H9 (cell line): ENCODE measurements around the gene WDR5B. TPM values are rescaled to one million over a fixed set of nuclear protein-coding genes. Genes with fewer than 3 reads are reported as not detected.

Experiments
- DNase-seq: peaks from one replicate; pipeline ENCODE4 v3.0.0-alpha.2; 2017
- H2AFZ ChIP-seq: one replicate; pipeline ENCODE4 v1.6.1; 2013; ENCODE audit warnings: mild to moderate bottlenecking, low read length, control low read depth, moderate library complexity
- H2AK5ac ChIP-seq: 2 replicates; pipeline ENCODE4 v1.6.1; 2013; ENCODE audit warnings: low read length, control low read depth, mixed read lengths; ENCODE audit not compliant: insufficient read length
- H2BK120ac ChIP-seq: one replicate; pipeline ENCODE4 v1.6.1; 2013; ENCODE audit warnings: low read depth, mild to moderate bottlenecking, low read length, control low read depth, inconsistent platforms; ENCODE audit not compliant: poor library complexity, severe bottlenecking
- H2BK12ac ChIP-seq: 2 replicates; pipeline ENCODE4 v1.6.1; 2013; ENCODE audit warnings: low read length, control low read depth, mixed read lengths, low read depth; ENCODE audit not compliant: insufficient read length
- H2BK15ac ChIP-seq: 2 replicates; pipeline ENCODE4 v1.6.1; 2013; ENCODE audit warnings: low read depth, low read length, control low read depth
- H2BK20ac ChIP-seq: one replicate; pipeline ENCODE4 v1.6.1; 2013; ENCODE audit warnings: low read depth, mild to moderate bottlenecking, low read length, control low read depth, inconsistent platforms; ENCODE audit not compliant: poor library complexity, severe bottlenecking
- H2BK5ac ChIP-seq: 2 replicates; pipeline ENCODE4 v1.6.1; 2013; ENCODE audit warnings: low read length, control low read depth, mixed read lengths; ENCODE audit not compliant: insufficient read length
- H3K14ac ChIP-seq: 2 replicates; pipeline ENCODE4 v1.6.1; 2013; ENCODE audit warnings: low read length, control low read depth; ENCODE audit not compliant: insufficient read depth
- H3K18ac ChIP-seq: 2 replicates; pipeline ENCODE4 v1.6.1; 2013; ENCODE audit warnings: low read depth, mild to moderate bottlenecking, mixed read lengths, low read length, control low read depth; ENCODE audit not compliant: insufficient read length
- H3K23ac ChIP-seq: 2 replicates; pipeline ENCODE4 v1.6.1; 2013; ENCODE audit warnings: low read length, control low read depth, mixed read lengths, low read depth; ENCODE audit not compliant: insufficient read length
- H3K23me2 ChIP-seq: 2 replicates; pipeline ENCODE4 v1.6.1; 2013; ENCODE audit warnings: low read depth, mild to moderate bottlenecking, mixed read lengths, low read length, control low read depth; ENCODE audit not compliant: insufficient read length, poor library complexity, severe bottlenecking
- H3K27ac ChIP-seq: 2 replicates; pipeline ENCODE4 v1.5.1; 2013; ENCODE audit warnings: low read length, control low read depth, mixed read lengths, low read depth; ENCODE audit not compliant: insufficient read length
- H3K27me3 ChIP-seq: 2 replicates; pipeline ENCODE4 v1.6.1; 2013; ENCODE audit warnings: low read length, control low read depth, inconsistent platforms; ENCODE audit not compliant: insufficient read depth
- H3K4ac ChIP-seq: 2 replicates; pipeline ENCODE4 v1.6.1; 2013; ENCODE audit warnings: low read depth, mild to moderate bottlenecking, control low read depth, inconsistent platforms, low read length, moderate library complexity
- H3K4me1 ChIP-seq: 2 replicates; pipeline ENCODE4 v1.6.1; 2013; ENCODE audit warnings: low read length, control low read depth, inconsistent platforms; ENCODE audit not compliant: insufficient read depth
- H3K4me2 ChIP-seq: 2 replicates; pipeline ENCODE4 v1.6.1; 2013; ENCODE audit warnings: low read length, control low read depth, mixed read lengths; ENCODE audit not compliant: insufficient read length, insufficient read depth
- H3K56ac ChIP-seq: 2 replicates; pipeline ENCODE4 v1.6.1; 2013; ENCODE audit warnings: low read depth, mild to moderate bottlenecking, mixed read lengths, low read length, control low read depth; ENCODE audit not compliant: insufficient read length
- H3K79me1 ChIP-seq: 2 replicates; pipeline ENCODE4 v1.6.1; 2013; ENCODE audit warnings: low read depth, mild to moderate bottlenecking, moderate library complexity, low read length, control low read depth, inconsistent platforms; ENCODE audit not compliant: insufficient read depth, poor library complexity, severe bottlenecking
- H3K79me2 ChIP-seq: 2 replicates; pipeline ENCODE4 v1.6.1; 2013; ENCODE audit warnings: low read length, control low read depth, inconsistent platforms; ENCODE audit not compliant: insufficient read depth
- H3K9ac ChIP-seq: 2 replicates; pipeline ENCODE4 v1.6.1; 2013; ENCODE audit warnings: low read length, control low read depth, mixed read lengths; ENCODE audit not compliant: insufficient read length; ENCODE audit errors: extremely low read depth
- H3K9me3 ChIP-seq: one replicate; pipeline ENCODE4 v1.6.1; 2013; ENCODE audit warnings: low read depth, low read length, inconsistent platforms; ENCODE audit not compliant: control insufficient read depth
- H3T11ph ChIP-seq: one replicate; pipeline ENCODE4 v1.6.1; 2013; ENCODE audit warnings: mild to moderate bottlenecking, low read length, control low read depth, inconsistent platforms
- H4K20me1 ChIP-seq: one replicate; pipeline ENCODE4 v1.6.1; 2013; ENCODE audit not compliant: control insufficient read depth, insufficient read length, insufficient read depth
- H4K5ac ChIP-seq: 2 replicates; pipeline ENCODE4 v1.6.1; 2013; ENCODE audit warnings: low read depth, mild to moderate bottlenecking, mixed read lengths, low read length, control low read depth; ENCODE audit not compliant: insufficient read length
- H4K8ac ChIP-seq: replicated peaks from 2 replicates; pipeline ENCODE4 v1.6.1; 2013; ENCODE audit warnings: low read length, control low read depth, mixed read lengths, low read depth; ENCODE audit not compliant: insufficient read length
- H4K91ac ChIP-seq: 2 replicates; pipeline ENCODE4 v1.6.1; 2013; ENCODE audit warnings: low read depth, mild to moderate bottlenecking, moderate library complexity, mixed read lengths, low read length, control low read depth; ENCODE audit not compliant: insufficient read length
- H3K27ac Mint-ChIP-seq, 3 experiments: 2 replicates in 2 of 3; 3 replicates in 1 of 3; pipeline ENCODE4 v1.8.0; 2020 to 2021; ENCODE audit warnings: mixed read lengths in 3 of 3, mild to moderate bottlenecking in 1 of 3, moderate library complexity in 1 of 3
- H3K27me3 Mint-ChIP-seq: 2 replicates; pipeline ENCODE4 v1.8.0; 2021; ENCODE audit warnings: low read depth, mild to moderate bottlenecking, moderate library complexity, mixed read lengths
- H3K36me3 Mint-ChIP-seq, 3 experiments: 2 replicates in 2 of 3; 3 replicates in 1 of 3; pipeline ENCODE4 v1.8.0; 2020 to 2021; ENCODE audit warnings: low read depth in 3 of 3, mixed read lengths in 3 of 3; ENCODE audit not compliant: insufficient read depth in 1 of 3
- H3K4me1 Mint-ChIP-seq, 2 experiments: 2 replicates each; pipeline ENCODE4 v1.8.0; 2020; ENCODE audit warnings: mixed read lengths in 2 of 2
- H3K4me3 Mint-ChIP-seq, 2 experiments: 2 replicates in 1 of 2; 3 replicates in 1 of 2; pipeline ENCODE4 v1.8.0; 2020 to 2021; ENCODE audit warnings: mild to moderate bottlenecking in 2 of 2, mixed read lengths in 2 of 2, moderate library complexity in 1 of 2
- H3K9me3 Mint-ChIP-seq, 2 experiments: 2 replicates in 1 of 2; 3 replicates in 1 of 2; pipeline ENCODE4 v1.8.0; 2020; ENCODE audit warnings: mild to moderate bottlenecking in 2 of 2, mixed read lengths in 2 of 2, moderate library complexity in 1 of 2
- CTCF ChIP-seq: fragments of 200-600 bp; sonication (generic); conservative IDR thresholded peaks from 3 replicates; pipeline ENCODE4 v1.8.0; 2021; ENCODE audit warnings: antibody characterized with exemption, mild to moderate bottlenecking
- WGBS: extraction: QIAGEN DNeasy Blood & Tissue Kit; methylation state at CpG from one replicate; pipeline ENCODE4 v1.1.7; 2013; ENCODE audit warnings: missing lambda C conversion rate, low lambda C conversion rate, mixed read lengths; ENCODE audit not compliant: insufficient read length; ENCODE audit errors: extremely low coverage; 5-methylcytosine and 5-hydroxymethylcytosine counted together
- total RNA-seq: library from RNA; stranded (reverse); gene quantifications from 2 replicates; pipeline ENCODE4 v1.2.1, GENCODE V29; 2021

Gene WDR5B
- total RNA-seq, 1 experiment from 2014 or later, result 3.7 TPM

- Histone ChIP-seq H4K8ac (no peak overlapping the region), H3K4ac (no peak overlapping the region), H4K5ac (no peak overlapping the region), H3K14ac (no peak overlapping the region), H2BK20ac (no peak overlapping the region), H3K27me3 (no peaks in the 10 kb centered on the region), H3K79me2 (no peaks in the 10 kb centered on the region), H3T11ph (no peak overlapping the region), H3K56ac (no peak overlapping the region), H3K4me2 (no peak overlapping the region), H3K18ac (no peak overlapping the region), H3K9ac (no peak overlapping the region), H3K4me1 (no peaks in the 10 kb centered on the region), H3K9me3 (no peaks in the 10 kb centered on the region), H2AFZ (no peak overlapping the region), H3K27ac (no peak overlapping the region), H4K20me1 (no peaks in the 10 kb centered on the region), H2BK15ac (no peak overlapping the region), H2BK5ac (no peak overlapping the region), H4K91ac (no peak overlapping the region), H2BK120ac (no peak overlapping the region), H3K23ac (no peak overlapping the region), H3K23me2 (no peaks in the 10 kb centered on the region), H3K79me1 (no peaks in the 10 kb centered on the region), H2AK5ac (no peak overlapping the region), H2BK12ac (no peak overlapping the region)
- no peak for DNase-seq
- WGBS, result no CpG with 5 or more reads among the region's 2 CpGs
- Mint-ChIP-seq H3K27me3 (no peaks in the 10 kb centered on the region), H3K27ac (no peak overlapping the region), H3K4me1 (peaks cover 0 to 2% of the 10 kb centered on the region in 2 experiments; a peak in 1 of 4 replicates), H3K9me3 (no peaks in the 10 kb centered on the region), H3K36me3 (peaks cover 13 to 65% (median 41%) of the 10 kb centered on the region in 3 experiments; a peak in 6 of 7 replicates), H3K4me3 (no peak overlapping the region)
- TF ChIP-seq CTCF, result no peak
These were observed 51.4 kb downstream of the WDR5B start for GRCh38 chr3:122364490-122364889.

Other genes starting within 250 kb of the WDR5B start
- 0.02 TPM in 1 of 2 replicates, not detected in the other for gene CASR, start 232.4 kb downstream of the WDR5B start, total RNA-seq
- gene CSTA, start 90.8 kb downstream of the WDR5B start, total RNA-seq, result not detected in 2 replicates
- 79.2 and 80.6 TPM in 2 replicates for gene MIX23, start 32.8 kb downstream of the WDR5B start, total RNA-seq
- 78.5 and 87.6 TPM in 2 replicates for gene FAM162A, start 31.9 kb downstream of the WDR5B start, total RNA-seq
- 71.7 and 71.8 TPM in 2 replicates for gene KPNA1, start 98.9 kb upstream of the WDR5B start, total RNA-seq
- 3.4 and 3.9 TPM in 2 replicates for gene PARP9, start 148.2 kb upstream of the WDR5B start, total RNA-seq
- gene DTX3L, start 148.3 kb upstream of the WDR5B start, total RNA-seq, result 6.6 and 7.5 TPM in 2 replicates
- 0.18 and 0.24 TPM in 2 replicates for gene PARP15, start 161.6 kb upstream of the WDR5B start, total RNA-seq